ENCODE results near the gene TNFAIP3.

- TF ChIP-seq CTCF (IDR thresholded peaks at IDR 0.05; ENCODE audit: insufficient read depth, low read length, poor library complexity, severe bottlenecking) (no peak), EZH2phosphoT487 (conservative IDR thresholded peaks at IDR 0.05; ENCODE audit: low read length) (no peak)
These were observed 35.6 kb downstream of the TNFAIP3 start for GRCh38 chr6:137902699-137903098.
